AG04450 (cell line): ENCODE results near the gene DPP10. TPM values are rescaled to one million over a fixed set of nuclear protein-coding genes. Genes with fewer than 3 reads are reported as not detected.

ENCODE experiments used
- CTCF ChIA-PET: fragments of 300-600, 350-600 bp; formaldehyde crosslinking; extraction: SDS; loops from one replicate; lab custom pipeline; 2022; ENCODE audit warnings: antibody characterized with exemption, inconsistent platforms; lab: Charles Lee
- POLR2A ChIA-PET: fragments of 350-600 bp; formaldehyde crosslinking; extraction: SDS; loops from one replicate; lab custom pipeline; 2021; ENCODE audit warnings: antibody characterized with exemption, inconsistent platforms; lab: Yijun Ruan, JAX
- DNase-seq: peaks from one replicate; pipeline ENCODE4 v3.0.0-alpha.2; 2011; ENCODE audit warnings: low read depth, low spot score
- H3K27ac ChIP-seq: one replicate; pipeline ENCODE4 v1.5.1; 2012; ENCODE audit warnings: low read depth, low read length, control low read depth
- H3K27me3 ChIP-seq: one replicate; pipeline ENCODE4 v1.6.0; 2012; ENCODE audit warnings: low read length; ENCODE audit not compliant: control insufficient read depth, insufficient read depth
- H3K4me3 ChIP-seq: 2 replicates; pipeline ENCODE4 v1.5.1; 2011; ENCODE audit warnings: mild to moderate bottlenecking, low read depth, low read length, control low read depth
- H3K9me3 ChIP-seq: 2 replicates; pipeline ENCODE4 v1.5.1; 2012; ENCODE audit warnings: low read length; ENCODE audit not compliant: control insufficient read depth, insufficient read depth
- polyA plus RNA-seq: library from polyadenylated mRNA; depleted of rRNA; stranded (reverse); fragments of >200 nt; gene quantifications from 2 replicates; pipeline ENCODE4 v1.2.3, GENCODE V29; 2011
- TF ChIP-seq, protein P1 (sequence below): IDR thresholded peaks from 2 replicates; pipeline ENCODE4 v1.5.1; 2011; ENCODE audit warnings: low read depth, low read length, control low read depth, inconsistent platforms

The DPP10 gene
- polyA plus RNA-seq, 1 experiment = not detected

DNA sequence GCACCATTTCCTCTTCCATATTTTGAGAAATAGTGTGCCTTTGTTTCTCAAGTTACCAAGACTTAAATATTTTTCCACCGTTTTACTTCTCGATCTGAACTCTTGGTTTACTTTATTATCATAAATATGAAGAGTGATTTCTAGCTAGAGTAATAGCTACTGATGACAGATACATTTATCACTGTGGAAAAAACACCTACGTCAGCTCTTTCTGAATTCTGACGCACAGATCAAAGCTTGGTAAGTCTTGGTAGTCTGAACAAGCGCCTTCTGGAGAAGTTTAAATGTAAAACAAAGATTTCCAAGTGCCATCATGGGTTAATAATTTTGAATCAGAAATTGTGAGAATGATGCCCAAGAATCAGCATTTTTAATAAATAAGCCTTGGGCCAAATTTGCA is 367.7 kb downstream of the DPP10 start:
- Histone ChIP-seq H3K27ac (no peak overlapping the region), H3K9me3 (peaks cover 9% of the 10 kb centered on the region; the same call in 1 of the 2 replicates), H3K27me3 (no peaks in the 10 kb centered on the region), H3K4me3 (no peak overlapping the region)
- POLR2A ChIA-PET = no interaction called here
- TF ChIP-seq, protein P1, sequence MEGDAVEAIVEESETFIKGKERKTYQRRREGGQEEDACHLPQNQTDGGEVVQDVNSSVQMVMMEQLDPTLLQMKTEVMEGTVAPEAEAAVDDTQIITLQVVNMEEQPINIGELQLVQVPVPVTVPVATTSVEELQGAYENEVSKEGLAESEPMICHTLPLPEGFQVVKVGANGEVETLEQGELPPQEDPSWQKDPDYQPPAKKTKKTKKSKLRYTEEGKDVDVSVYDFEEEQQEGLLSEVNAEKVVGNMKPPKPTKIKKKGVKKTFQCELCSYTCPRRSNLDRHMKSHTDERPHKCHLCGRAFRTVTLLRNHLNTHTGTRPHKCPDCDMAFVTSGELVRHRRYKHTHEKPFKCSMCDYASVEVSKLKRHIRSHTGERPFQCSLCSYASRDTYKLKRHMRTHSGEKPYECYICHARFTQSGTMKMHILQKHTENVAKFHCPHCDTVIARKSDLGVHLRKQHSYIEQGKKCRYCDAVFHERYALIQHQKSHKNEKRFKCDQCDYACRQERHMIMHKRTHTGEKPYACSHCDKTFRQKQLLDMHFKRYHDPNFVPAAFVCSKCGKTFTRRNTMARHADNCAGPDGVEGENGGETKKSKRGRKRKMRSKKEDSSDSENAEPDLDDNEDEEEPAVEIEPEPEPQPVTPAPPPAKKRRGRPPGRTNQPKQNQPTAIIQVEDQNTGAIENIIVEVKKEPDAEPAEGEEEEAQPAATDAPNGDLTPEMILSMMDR = no peak
- no peak for DNase-seq
- CTCF ChIA-PET = no interaction called here

DNA sequence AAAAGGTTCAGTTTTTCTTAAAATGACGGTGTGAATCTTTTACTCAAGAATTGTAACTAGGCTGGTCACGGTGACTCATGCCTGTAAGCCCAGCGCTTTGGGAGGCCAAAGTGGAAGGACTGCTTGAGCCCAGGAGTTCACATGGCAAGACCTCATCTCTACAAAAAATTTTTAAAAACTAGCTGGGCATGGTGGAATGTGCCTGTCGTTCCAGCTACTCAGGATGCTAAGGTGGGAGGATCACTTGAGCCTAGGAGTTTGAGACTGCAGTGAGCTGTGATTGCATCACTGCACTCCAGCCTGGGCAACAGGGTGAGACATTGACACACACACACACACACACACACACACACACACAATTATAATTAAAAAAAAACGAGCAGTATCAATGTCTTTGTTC is 369.8 kb downstream of the DPP10 start:
- H3K9me3 ChIP-seq = peaks cover 10% of the 10 kb centered on the region; the same call in 1 of the 2 replicates
- H3K27ac ChIP-seq = no peak overlapping the region
- H3K4me3 ChIP-seq = no peak overlapping the region
- no peak for DNase-seq
- POLR2A ChIA-PET = no interaction called here
- TF ChIP-seq, protein P1 = no peak
- CTCF ChIA-PET = no interaction called here
- H3K27me3 ChIP-seq = no peaks in the 10 kb centered on the region

DNA sequence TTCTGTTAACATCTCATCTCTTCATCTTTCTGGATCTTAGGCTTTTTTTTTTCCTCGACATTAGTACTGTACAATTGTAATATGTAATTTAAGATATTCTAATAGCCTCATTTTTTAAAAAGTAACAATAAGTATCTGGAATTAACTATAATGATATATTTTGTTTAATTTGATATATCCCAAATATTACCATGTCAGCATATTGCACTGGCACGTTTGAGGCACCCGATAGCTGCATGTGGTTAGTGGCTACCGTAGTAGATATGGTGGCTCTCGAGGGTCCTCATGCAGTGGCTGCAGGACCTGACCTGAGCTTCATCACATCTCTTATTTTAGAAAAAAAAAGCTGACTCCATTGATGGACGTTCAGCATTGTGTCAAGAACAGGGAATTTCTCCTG is 371.9 kb downstream of the DPP10 start:
- ChIA-PET POLR2A (no interaction called here), CTCF (no interaction called here)
- DNase-seq = no peak
- H3K9me3 ChIP-seq = peaks cover 12% of the 10 kb centered on the region; the same call in 1 of the 2 replicates
- H3K27ac ChIP-seq = no peak overlapping the region
- TF ChIP-seq, protein P1 = no peak
- H3K27me3 ChIP-seq = no peaks in the 10 kb centered on the region
- no peak overlapping the region for H3K4me3 ChIP-seq

DNA sequence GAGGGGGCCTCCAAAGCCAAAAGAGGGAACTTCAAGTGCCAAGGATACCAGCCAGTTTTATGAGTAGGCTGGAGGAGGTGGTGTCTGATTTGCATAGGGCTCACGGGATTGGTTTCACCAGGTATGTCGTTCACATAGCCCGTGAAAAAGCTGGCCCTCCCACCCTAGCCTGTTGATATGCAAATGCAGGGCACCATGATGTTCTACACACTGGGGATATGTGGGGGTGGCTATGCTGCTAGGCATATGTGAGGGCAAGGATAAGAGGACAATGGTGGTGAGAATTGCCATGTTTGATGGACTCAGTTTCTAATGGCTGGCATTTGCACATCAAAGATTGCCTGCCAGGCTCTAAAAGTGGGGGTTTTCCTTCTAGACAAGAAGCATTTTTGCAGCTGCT is 378.6 kb downstream of the DPP10 start:
- Histone ChIP-seq H3K27ac (no peak overlapping the region), H3K4me3 (no peak overlapping the region), H3K27me3 (no peaks in the 10 kb centered on the region), H3K9me3 (peaks cover 15% of the 10 kb centered on the region; the same call in 1 of the 2 replicates)
- ChIA-PET CTCF (no interaction called here), POLR2A (no interaction called here)
- no peak for DNase-seq
- TF ChIP-seq, protein P1 = no peak

DNA sequence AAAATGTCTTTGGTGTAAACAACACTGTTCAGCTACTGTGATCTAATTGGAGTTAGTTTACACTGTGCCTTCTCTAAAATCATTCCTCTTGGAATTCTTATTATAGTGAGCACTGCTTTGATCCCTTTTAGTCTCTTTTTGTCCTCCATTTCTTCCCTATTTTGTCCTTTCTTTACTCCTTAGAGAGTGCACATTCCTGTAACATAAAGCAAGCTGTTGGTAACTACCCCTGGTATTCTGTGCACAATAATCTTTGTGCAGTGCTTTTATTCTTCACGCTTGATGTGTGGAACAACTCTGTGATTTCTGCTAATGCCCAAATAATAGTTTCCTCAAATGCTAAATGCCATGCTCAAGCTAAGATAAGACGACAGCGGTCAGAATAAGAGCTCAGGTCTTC is 401.5 kb downstream of the DPP10 start:
- TF ChIP-seq, protein P1 = no peak
- ChIA-PET POLR2A (no interaction called here), CTCF (no interaction called here)
- Histone ChIP-seq H3K27me3 (no peaks in the 10 kb centered on the region), H3K27ac (no peak overlapping the region), H3K4me3 (no peak overlapping the region), H3K9me3 (no peaks in the 10 kb centered on the region)
- DNase-seq = no peak
